PC-3 (cell line): Measurements from ENCODE around the gene VAV3. TPM values are rescaled to one million over a fixed set of nuclear protein-coding genes. Genes with fewer than 3 reads are reported as not detected.

ENCODE experiments used
- ATAC-seq: fragments of 200-7000 bp; cut with Tn5 transposase; 2 replicates; pipeline ENCODE4 v1.9.1; 2020; ENCODE audit warnings: mild to moderate bottlenecking, moderate library complexity
- BruUV-seq: library from RNA; stranded (reverse); fragments of 400-500 nt; replicated peaks from 2 replicates; lab custom pipeline; 2021; lab: Mats Ljungman, UMichigan
- CTCF ChIA-PET: fragments of 300-600 bp; sonication (Branson Sonifier 250); formaldehyde crosslinking; loops from one replicate; lab custom pipeline; 2022; ENCODE audit warnings: antibody characterized with exemption; lab: Charles Lee
- POLR2A ChIA-PET: fragments of 300-600 bp; sonication (Branson Sonifier 250); formaldehyde crosslinking; loops from one replicate; lab custom pipeline; 2022; ENCODE audit warnings: antibody characterized with exemption; ENCODE audit not compliant: unreplicated experiment; lab: Charles Lee
- DNase-seq: peaks from one replicate; pipeline ENCODE4 v3.0.0-alpha.2; 2015
- H2AFZ ChIP-seq: fragments of 300-600 bp; sonication (generic); 2 replicates; pipeline ENCODE4 v1.6.0; 2016; ENCODE audit warnings: antibody characterized with exemption, low read length
- H3F3A ChIP-seq: fragments of 300-600 bp; sonication (generic); one replicate; pipeline ENCODE4 v1.6.0; 2017; ENCODE audit warnings: antibody characterized with exemption, low read length, control low read depth, mild to moderate bottlenecking; ENCODE audit not compliant: unreplicated experiment
- H3K27ac ChIP-seq: fragments of 300-600 bp; sonication (generic); 2 replicates; pipeline ENCODE4 v1.5.1; 2016; ENCODE audit warnings: mild to moderate bottlenecking, low read length
- H3K27me3 ChIP-seq: fragments of 300-600 bp; sonication (generic); 2 replicates; pipeline ENCODE4 v1.6.1; 2016; ENCODE audit warnings: low read length, mixed read lengths
- H3K36me3 ChIP-seq: fragments of 300-600 bp; sonication (generic); 2 replicates; pipeline ENCODE4 v1.6.1; 2016; ENCODE audit warnings: low read depth, mixed run types, low read length, mixed read lengths
- H3K4me1 ChIP-seq: fragments of 300-600 bp; sonication (generic); 2 replicates; pipeline ENCODE4 v1.5.1; 2016; ENCODE audit warnings: low read length; ENCODE audit not compliant: insufficient read depth
- H3K4me2 ChIP-seq: fragments of 300-600 bp; sonication (generic); 2 replicates; pipeline ENCODE4 v1.6.0; 2016; ENCODE audit warnings: low read length
- H3K4me3 ChIP-seq: fragments of 300-600 bp; sonication (generic); 2 replicates; pipeline ENCODE4 v1.5.1; 2016; ENCODE audit warnings: mild to moderate bottlenecking, low read length, mixed read lengths
- H3K79me2 ChIP-seq: fragments of 300-600 bp; sonication (generic); 2 replicates; pipeline ENCODE4 v1.6.1; 2017; ENCODE audit warnings: low read length, mixed read lengths
- H3K9ac ChIP-seq: fragments of 300-600 bp; sonication (generic); 2 replicates; pipeline ENCODE4 v1.6.0; 2016; ENCODE audit warnings: mild to moderate bottlenecking, low read length
- H3K9me2 ChIP-seq: fragments of 300-600 bp; sonication (generic); replicated peaks from 2 replicates; pipeline ENCODE4 v1.6.1; 2016; ENCODE audit warnings: mixed run types, low read length, mixed read lengths
- H3K9me3 ChIP-seq: fragments of 300-600 bp; sonication (generic); 2 replicates; pipeline ENCODE4 v1.6.1; 2016; ENCODE audit warnings: low read length, mixed read lengths
- H4K20me1 ChIP-seq: fragments of 300-600 bp; sonication (generic); 2 replicates; pipeline ENCODE4 v1.6.1; 2016; ENCODE audit warnings: low read length, mixed read lengths
- CTCF ChIP-seq: fragments of 300-600 bp; sonication (generic); conservative IDR thresholded peaks from 2 replicates; pipeline ENCODE4 v1.5.1; 2017; ENCODE audit warnings: antibody characterized with exemption, low read depth, mild to moderate bottlenecking, low read length
- EZH2 ChIP-seq: fragments of 300-600 bp; sonication (generic); IDR thresholded peaks from one replicate; pipeline ENCODE4 v1.6.1; 2017; ENCODE audit warnings: antibody characterized with exemption, mild to moderate bottlenecking, low read length; ENCODE audit not compliant: unreplicated experiment
- EZH2phosphoT487 ChIP-seq: fragments of 300-600 bp; sonication (generic); IDR thresholded peaks from 2 replicates; pipeline ENCODE4 v1.6.1; 2018; ENCODE audit warnings: mild to moderate bottlenecking, antibody characterized with exemption, low read length, borderline replicate concordance
- intact Hi-C: fragments of 100-400 bp; cut with micrococcal nuclease; formaldehyde crosslinking; loops from 2 replicates; pipeline ENCODE4 v1.9.0; 2023
- total RNA-seq: library from RNA; depleted of rRNA; stranded (reverse); fragments of >200 nt; gene quantifications from 2 replicates; pipeline ENCODE4 v1.2.3, GENCODE V29; 2014

VAV3 gene
- total RNA-seq, 1 experiment from 2014 or later, result 0.73 TPM

DNA sequence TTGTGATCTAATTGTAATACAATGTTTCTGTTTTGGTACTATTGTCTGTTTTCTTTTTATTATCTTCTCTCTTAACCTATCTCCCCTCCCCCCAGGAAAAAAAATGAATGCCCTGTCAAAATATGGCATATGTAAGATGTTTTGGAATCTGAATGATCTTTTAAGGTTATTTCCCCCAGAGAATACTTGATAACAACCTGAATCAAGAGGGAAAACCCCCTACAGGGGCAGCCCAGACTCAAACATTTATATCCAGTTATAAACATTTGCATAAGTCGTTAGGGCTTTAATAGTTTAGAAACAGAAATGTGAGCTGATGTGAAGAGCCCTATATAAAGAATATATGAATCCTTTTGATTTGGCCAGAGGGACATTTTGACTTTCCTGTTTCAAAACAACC is 169.5 kb downstream of the VAV3 start:
- CTCF ChIA-PET, result no interaction called here
- Histone ChIP-seq H3K4me3 (no peak overlapping the region), H3K9me3 (no peaks in the 10 kb centered on the region)

DNA sequence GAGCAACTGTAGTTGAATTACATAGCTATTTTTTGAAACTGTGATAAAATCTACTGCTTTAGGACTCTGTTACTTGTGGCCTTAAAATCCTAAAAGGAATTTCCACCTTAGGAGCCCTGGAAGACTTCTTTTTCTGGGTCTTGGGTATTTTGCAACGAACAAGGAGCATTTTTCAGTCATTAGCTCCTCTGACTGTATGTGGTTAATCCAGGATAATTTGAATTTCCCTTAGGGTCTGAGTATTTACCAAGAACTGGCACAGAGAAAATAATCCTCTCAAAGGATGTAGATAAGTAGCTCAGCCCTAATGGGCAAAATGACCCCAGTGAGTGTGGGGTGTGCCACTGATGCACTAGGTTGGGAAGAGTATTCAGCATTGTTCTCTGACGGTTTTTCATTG is 170.4 kb downstream of the VAV3 start:
- H3K27ac ChIP-seq, result no peak overlapping the region

More for the DNA sequence above, 169.5 kb downstream of the VAV3 start:
- TF ChIP-seq EZH2phosphoT487 (no peak), CTCF (no peak), EZH2 (no peak)
- Histone ChIP-seq H3K27ac (no peak overlapping the region), H3K9me2 (no peaks in the 10 kb centered on the region), H3F3A (no peaks in the 10 kb centered on the region), H4K20me1 (no peaks in the 10 kb centered on the region), H3K27me3 (no peaks in the 10 kb centered on the region), H3K9ac (no peak overlapping the region), H3K4me2 (no peak overlapping the region), H3K79me2 (no peaks in the 10 kb centered on the region), H2AFZ (no peak overlapping the region), H3K36me3 (no peaks in the 10 kb centered on the region), H3K4me1 (no peaks in the 10 kb centered on the region)
- ATAC-seq (no peak), DNase-seq (no peak)
- intact Hi-C loops, result no loop called here
- POLR2A ChIA-PET, result no interaction called here
- no TSS peak for BruUV-seq

More for the DNA sequence above, 170.4 kb downstream of the VAV3 start:
- Histone ChIP-seq H3K4me1 (no peaks in the 10 kb centered on the region), H3K4me3 (no peak overlapping the region), H3K9ac (no peak overlapping the region), H4K20me1 (no peaks in the 10 kb centered on the region), H3K79me2 (no peaks in the 10 kb centered on the region), H3F3A (no peaks in the 10 kb centered on the region), H3K9me2 (no peaks in the 10 kb centered on the region), H3K4me2 (no peak overlapping the region), H3K27me3 (no peaks in the 10 kb centered on the region), H3K36me3 (no peaks in the 10 kb centered on the region), H2AFZ (no peak overlapping the region), H3K9me3 (no peaks in the 10 kb centered on the region)
- intact Hi-C loops, result no loop called here
- no peak for DNase-seq
- no peak for ATAC-seq
- BruUV-seq, result no TSS peak
- TF ChIP-seq EZH2 (no peak), EZH2phosphoT487 (no peak), CTCF (no peak)
- ChIA-PET CTCF (no interaction called here), POLR2A (no interaction called here)
